ENCODE data around the gene MITF.

DNA sequence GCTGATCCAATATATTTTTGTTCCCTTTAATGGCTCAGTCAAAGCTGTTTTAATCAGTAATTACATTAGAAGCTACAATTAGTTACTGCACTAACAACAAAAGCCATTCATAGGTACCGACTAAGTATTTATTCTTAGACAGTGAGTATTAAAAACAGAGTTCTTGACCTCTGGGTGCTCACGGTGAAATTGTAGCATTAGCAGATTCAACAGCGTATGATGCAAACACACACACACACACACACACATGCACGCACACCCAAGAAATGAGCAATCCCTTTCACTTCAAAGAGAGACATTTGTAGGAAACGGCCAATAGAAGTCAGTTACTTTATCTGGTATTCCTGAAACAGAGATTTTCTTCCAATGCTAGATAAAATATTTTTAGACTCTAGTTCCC, 27.0 kb upstream of the MITF start:
- TF ChIP-seq, protein P1, sequence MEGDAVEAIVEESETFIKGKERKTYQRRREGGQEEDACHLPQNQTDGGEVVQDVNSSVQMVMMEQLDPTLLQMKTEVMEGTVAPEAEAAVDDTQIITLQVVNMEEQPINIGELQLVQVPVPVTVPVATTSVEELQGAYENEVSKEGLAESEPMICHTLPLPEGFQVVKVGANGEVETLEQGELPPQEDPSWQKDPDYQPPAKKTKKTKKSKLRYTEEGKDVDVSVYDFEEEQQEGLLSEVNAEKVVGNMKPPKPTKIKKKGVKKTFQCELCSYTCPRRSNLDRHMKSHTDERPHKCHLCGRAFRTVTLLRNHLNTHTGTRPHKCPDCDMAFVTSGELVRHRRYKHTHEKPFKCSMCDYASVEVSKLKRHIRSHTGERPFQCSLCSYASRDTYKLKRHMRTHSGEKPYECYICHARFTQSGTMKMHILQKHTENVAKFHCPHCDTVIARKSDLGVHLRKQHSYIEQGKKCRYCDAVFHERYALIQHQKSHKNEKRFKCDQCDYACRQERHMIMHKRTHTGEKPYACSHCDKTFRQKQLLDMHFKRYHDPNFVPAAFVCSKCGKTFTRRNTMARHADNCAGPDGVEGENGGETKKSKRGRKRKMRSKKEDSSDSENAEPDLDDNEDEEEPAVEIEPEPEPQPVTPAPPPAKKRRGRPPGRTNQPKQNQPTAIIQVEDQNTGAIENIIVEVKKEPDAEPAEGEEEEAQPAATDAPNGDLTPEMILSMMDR (IDR thresholded peaks at IDR 0.05), result no peak
- TF ChIP-seq ZFX (IDR thresholded peaks at IDR 0.05; ENCODE audit: borderline replicate concordance), result no peak
